ENCODE data around the gene TFCP2L1.

The TFCP2L1 gene

DNA sequence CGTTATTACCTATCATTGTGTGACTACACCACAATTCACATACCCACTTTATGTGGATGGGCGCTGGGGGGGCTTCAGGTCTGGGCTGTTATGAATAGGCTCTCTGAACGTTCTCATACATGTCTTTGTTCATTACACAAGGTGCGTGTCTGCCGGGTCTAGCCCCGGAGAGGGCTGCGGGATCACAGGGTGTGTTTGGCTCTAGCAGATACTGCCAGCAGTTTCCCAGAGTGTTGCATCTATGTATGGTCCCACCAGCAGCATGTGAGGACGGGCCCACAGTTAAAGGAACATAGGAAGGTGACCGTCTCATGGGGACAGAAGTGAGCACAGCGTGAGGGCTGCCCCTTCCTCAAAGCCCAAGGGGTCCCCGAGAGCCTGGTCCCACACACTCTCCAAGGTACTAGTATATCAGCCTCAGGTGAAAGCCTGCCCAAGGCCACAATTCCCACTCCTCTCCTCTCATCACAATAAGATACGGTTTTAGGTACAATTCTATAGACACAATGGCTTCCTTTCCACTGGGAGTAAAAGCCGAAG lies 48.8 kb downstream of the TFCP2L1 start:
- Histone ChIP-seq H3K36me3 (ENCODE audit: control insufficient read depth, insufficient read depth, low read length) (no peaks in the 10 kb centered on the region), H3K27me3 (replicated peaks; ENCODE audit: control insufficient read depth, insufficient read depth, low read length) (no peaks in the 10 kb centered on the region; the same call in none of the 2 replicates), H3K4me3 (replicated peaks; ENCODE audit: low read depth, low read length) (no peak overlapping the region)
- TF ChIP-seq, protein P1, sequence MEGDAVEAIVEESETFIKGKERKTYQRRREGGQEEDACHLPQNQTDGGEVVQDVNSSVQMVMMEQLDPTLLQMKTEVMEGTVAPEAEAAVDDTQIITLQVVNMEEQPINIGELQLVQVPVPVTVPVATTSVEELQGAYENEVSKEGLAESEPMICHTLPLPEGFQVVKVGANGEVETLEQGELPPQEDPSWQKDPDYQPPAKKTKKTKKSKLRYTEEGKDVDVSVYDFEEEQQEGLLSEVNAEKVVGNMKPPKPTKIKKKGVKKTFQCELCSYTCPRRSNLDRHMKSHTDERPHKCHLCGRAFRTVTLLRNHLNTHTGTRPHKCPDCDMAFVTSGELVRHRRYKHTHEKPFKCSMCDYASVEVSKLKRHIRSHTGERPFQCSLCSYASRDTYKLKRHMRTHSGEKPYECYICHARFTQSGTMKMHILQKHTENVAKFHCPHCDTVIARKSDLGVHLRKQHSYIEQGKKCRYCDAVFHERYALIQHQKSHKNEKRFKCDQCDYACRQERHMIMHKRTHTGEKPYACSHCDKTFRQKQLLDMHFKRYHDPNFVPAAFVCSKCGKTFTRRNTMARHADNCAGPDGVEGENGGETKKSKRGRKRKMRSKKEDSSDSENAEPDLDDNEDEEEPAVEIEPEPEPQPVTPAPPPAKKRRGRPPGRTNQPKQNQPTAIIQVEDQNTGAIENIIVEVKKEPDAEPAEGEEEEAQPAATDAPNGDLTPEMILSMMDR (IDR thresholded peaks at IDR 0.05; ENCODE audit: insufficient read depth, low read length, poor library complexity, severe bottlenecking) = no peak
- DNase-seq (ENCODE audit: extremely low read depth, insufficient read length) = no peak

DNA sequence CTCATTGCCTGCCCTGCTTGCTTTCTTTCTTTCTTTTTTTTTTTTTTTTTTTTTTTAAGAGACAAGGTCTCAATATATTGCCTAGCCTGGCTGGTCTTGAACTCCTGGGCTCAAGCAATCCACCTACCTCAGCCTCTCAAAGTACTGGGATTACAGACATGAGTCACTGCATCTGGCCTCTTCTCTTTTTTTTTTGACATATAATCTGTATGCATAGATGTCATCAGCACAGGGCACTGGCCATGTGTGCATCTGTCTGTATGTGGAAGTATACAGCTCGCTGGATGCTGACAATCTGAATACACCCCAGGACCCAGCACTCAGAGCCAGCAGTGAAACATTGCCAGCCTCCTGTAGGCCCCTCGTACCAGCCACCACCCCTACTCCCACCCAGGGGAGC lies 49.5 kb downstream of the TFCP2L1 start:
- no peaks in the 10 kb centered on the region for H3K36me3 ChIP-seq (ENCODE audit: control insufficient read depth, insufficient read depth, low read length)
- DNase-seq (ENCODE audit: extremely low read depth, insufficient read length) = no peak
- no peak overlapping the region for H3K4me3 ChIP-seq (replicated peaks; ENCODE audit: low read depth, low read length)
- no peaks in the 10 kb centered on the region; the same call in none of the 2 replicates for H3K27me3 ChIP-seq (replicated peaks; ENCODE audit: control insufficient read depth, insufficient read depth, low read length)
- TF ChIP-seq, protein P1 (IDR thresholded peaks at IDR 0.05; ENCODE audit: insufficient read depth, low read length, poor library complexity, severe bottlenecking) = no peak

DNA sequence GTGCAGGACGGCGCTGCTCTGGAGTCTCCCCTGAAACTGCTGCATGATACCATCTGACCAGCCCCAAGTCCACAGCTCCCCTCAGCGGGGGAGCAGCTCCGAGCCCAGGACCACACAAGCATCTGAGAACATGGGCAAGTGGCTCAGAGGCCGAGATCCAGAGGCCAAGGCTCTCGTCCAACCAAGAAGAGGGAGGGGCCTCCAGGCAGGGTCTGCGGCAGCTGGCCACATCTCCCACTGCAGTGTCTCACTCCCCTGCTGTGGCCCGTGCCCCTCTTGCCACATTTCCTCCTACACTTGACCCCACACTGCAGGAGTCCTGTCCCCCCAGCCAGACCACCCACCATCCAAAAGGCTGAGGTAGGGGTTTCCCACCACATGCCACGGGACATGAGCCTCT lies 50.2 kb downstream of the TFCP2L1 start:
- DNase-seq (ENCODE audit: extremely low read depth, insufficient read length) = no peak
- Histone ChIP-seq H3K27me3 (replicated peaks; ENCODE audit: control insufficient read depth, insufficient read depth, low read length) (no peaks in the 10 kb centered on the region; the same call in none of the 2 replicates), H3K36me3 (ENCODE audit: control insufficient read depth, insufficient read depth, low read length) (no peaks in the 10 kb centered on the region), H3K4me3 (replicated peaks; ENCODE audit: low read depth, low read length) (no peak overlapping the region)
- TF ChIP-seq, protein P1 (IDR thresholded peaks at IDR 0.05; ENCODE audit: insufficient read depth, low read length, poor library complexity, severe bottlenecking) = no peak

DNA sequence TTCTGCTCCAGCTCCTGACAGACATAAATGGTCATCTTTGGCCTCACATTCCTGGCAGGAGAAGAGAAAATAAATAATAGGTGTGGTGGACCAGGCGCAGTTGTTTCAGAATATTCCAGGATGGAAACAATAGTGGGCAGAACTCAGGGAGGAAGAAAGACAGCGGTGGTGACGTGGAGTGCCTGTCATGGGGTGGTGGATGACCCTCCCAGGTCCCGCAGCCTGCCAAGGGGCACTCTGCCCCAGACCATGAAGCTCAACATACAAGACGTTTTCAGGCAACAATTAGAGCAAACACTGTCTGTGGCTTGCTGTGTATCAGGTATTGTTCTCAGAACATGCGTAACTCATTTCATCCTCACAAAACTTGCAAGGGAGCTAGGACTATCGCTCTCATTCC lies 50.9 kb downstream of the TFCP2L1 start:
- TF ChIP-seq, protein P1 (IDR thresholded peaks at IDR 0.05; ENCODE audit: insufficient read depth, low read length, poor library complexity, severe bottlenecking) = no peak
- Histone ChIP-seq H3K27me3 (replicated peaks; ENCODE audit: control insufficient read depth, insufficient read depth, low read length) (no peaks in the 10 kb centered on the region; the same call in none of the 2 replicates), H3K36me3 (ENCODE audit: control insufficient read depth, insufficient read depth, low read length) (no peaks in the 10 kb centered on the region), H3K4me3 (replicated peaks; ENCODE audit: low read depth, low read length) (no peak overlapping the region)
- no peak for DNase-seq (ENCODE audit: extremely low read depth, insufficient read length)

DNA sequence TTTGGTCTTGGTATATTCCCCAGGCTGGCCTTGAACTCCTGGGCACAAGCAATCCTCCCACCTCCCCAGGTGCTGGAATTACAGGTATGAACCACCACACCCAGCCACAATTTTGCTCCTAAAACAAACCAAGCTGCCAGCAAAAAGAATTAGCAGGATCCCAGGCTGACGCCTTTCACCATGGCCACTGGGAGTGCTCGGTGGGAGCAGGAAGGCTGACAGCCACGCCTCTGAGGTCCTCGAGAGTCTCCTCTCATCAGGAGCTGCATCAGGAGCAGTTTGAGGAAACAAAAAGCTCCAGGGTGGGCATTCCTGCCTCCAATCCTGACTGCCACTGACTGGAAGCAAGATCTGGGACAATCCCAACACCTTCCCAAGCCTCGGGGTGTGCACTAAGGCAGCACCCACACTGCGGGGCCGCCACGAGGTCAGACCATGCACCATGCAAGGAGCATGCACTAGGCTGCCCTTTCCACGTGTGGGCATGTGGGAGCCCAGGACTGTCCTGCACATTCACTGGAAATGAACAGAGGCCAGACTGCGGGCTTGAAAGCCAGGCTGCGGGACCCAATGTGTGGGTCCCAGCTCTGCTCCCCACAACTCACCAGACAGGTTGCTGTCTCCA lies 51.4 kb downstream of the TFCP2L1 start:
- Histone ChIP-seq H3K4me3 (replicated peaks; ENCODE audit: low read depth, low read length) (no peak overlapping the region), H3K36me3 (ENCODE audit: control insufficient read depth, insufficient read depth, low read length) (no peaks in the 10 kb centered on the region), H3K27me3 (replicated peaks; ENCODE audit: control insufficient read depth, insufficient read depth, low read length) (no peaks in the 10 kb centered on the region; the same call in none of the 2 replicates)
- DNase-seq (ENCODE audit: extremely low read depth, insufficient read length) = no peak
- TF ChIP-seq, protein P1 (IDR thresholded peaks at IDR 0.05; ENCODE audit: insufficient read depth, low read length, poor library complexity, severe bottlenecking) = no peak
